Activated CD8-positive, alpha-beta T cell treated with anti-CD3 and anti-CD28 coated beads for 36 hours (primary cell): ENCODE results near the gene ATXN2L. TPM values are rescaled to one million over a fixed set of nuclear protein-coding genes. Genes with fewer than 3 reads are reported as not detected.

ENCODE experiments used
- ATAC-seq: fragments of 200-7000 bp; cut with Tn5 transposase; one replicate; pipeline ENCODE4 v1.10.0; 2021; ENCODE audit warnings: mild to moderate bottlenecking, moderate library complexity
- CTCF ChIA-PET: fragments of 350-600 bp; sonication (Branson Sonifier 250); formaldehyde crosslinking; loops from one replicate; lab custom pipeline; 2021; ENCODE audit warnings: antibody characterized with exemption; lab: Charles Lee
- POLR2A ChIA-PET: fragments of 350-600 bp; sonication (Branson Sonifier 250); formaldehyde crosslinking; loops from one replicate; lab custom pipeline; 2021; ENCODE audit warnings: antibody characterized with exemption; lab: Charles Lee
- DNase-seq: peaks from one replicate; pipeline ENCODE4 v3.0.0-alpha.2; 2020
- H3K27ac Mint-ChIP-seq: one replicate; pipeline ENCODE4 v1.8.0; 2021; ENCODE audit warnings: mild to moderate bottlenecking, mixed read lengths
- H3K27me3 Mint-ChIP-seq: one replicate; pipeline ENCODE4 v1.8.0; 2021; ENCODE audit warnings: mixed read lengths
- H3K36me3 Mint-ChIP-seq: one replicate; pipeline ENCODE4 v1.8.0; 2021; ENCODE audit warnings: low read depth, mixed read lengths
- H3K4me1 Mint-ChIP-seq: one replicate; pipeline ENCODE4 v1.8.0; 2021; ENCODE audit warnings: low read depth, mixed read lengths
- H3K4me3 Mint-ChIP-seq: one replicate; pipeline ENCODE4 v1.8.0; 2021; ENCODE audit warnings: mild to moderate bottlenecking, moderate library complexity, mixed read lengths
- H3K9me3 Mint-ChIP-seq: one replicate; pipeline ENCODE4 v1.8.0; 2021; ENCODE audit warnings: mixed read lengths
- intact Hi-C: fragments of 100-400 bp; cut with micrococcal nuclease; formaldehyde crosslinking; loops from one replicate; pipeline ENCODE4 v1.10.0; 2022
- total RNA-seq, 2 experiments: library from RNA; stranded (reverse); gene quantifications; one replicate each; pipeline ENCODE4 v1.2.3, GENCODE V29; 2021
- TF ChIP-seq, protein P1 (sequence below): fragments of 200-600 bp; IDR thresholded peaks from one replicate; pipeline ENCODE4 v1.8.0; 2022; ENCODE audit warnings: antibody characterized with exemption, mild to moderate bottlenecking

Gene ATXN2L
- total RNA-seq, 2 experiments from 2014 or later = 322 to 333 TPM

GRCh38 chr16:28845293-28845692 lies 22.5 kb downstream of the ATXN2L start:
- Mint-ChIP-seq H3K27ac (peak overlapping the region; percentile 98), H3K4me1 (peaks cover 20% of the 10 kb centered on the region), H3K27me3 (no peaks in the 10 kb centered on the region), H3K36me3 (peaks cover 44% of the 10 kb centered on the region), H3K9me3 (no peaks in the 10 kb centered on the region), H3K4me3 (peak overlapping the region; percentile 99)
- POLR2A ChIA-PET = interaction anchor here (0.6 to 14.3 kb wide), 9 partner anchors 14 to 1711 kb away, joined by 3 to 485 read pairs (median 4); partner anchors contain the start of genes ATXN2L, SGF29 and SH2B1
- TF ChIP-seq, protein P1, sequence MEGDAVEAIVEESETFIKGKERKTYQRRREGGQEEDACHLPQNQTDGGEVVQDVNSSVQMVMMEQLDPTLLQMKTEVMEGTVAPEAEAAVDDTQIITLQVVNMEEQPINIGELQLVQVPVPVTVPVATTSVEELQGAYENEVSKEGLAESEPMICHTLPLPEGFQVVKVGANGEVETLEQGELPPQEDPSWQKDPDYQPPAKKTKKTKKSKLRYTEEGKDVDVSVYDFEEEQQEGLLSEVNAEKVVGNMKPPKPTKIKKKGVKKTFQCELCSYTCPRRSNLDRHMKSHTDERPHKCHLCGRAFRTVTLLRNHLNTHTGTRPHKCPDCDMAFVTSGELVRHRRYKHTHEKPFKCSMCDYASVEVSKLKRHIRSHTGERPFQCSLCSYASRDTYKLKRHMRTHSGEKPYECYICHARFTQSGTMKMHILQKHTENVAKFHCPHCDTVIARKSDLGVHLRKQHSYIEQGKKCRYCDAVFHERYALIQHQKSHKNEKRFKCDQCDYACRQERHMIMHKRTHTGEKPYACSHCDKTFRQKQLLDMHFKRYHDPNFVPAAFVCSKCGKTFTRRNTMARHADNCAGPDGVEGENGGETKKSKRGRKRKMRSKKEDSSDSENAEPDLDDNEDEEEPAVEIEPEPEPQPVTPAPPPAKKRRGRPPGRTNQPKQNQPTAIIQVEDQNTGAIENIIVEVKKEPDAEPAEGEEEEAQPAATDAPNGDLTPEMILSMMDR = no peak
- intact Hi-C loops = loop anchor here (5.0 kb wide), 1 partner anchor 82 kb away; the partner anchor contains the start of gene RABEP2
- CTCF ChIA-PET = interaction anchor here (0.9 to 5.5 kb wide), 7 partner anchors 8 to 99 kb away, joined by 3 to 36 read pairs (median 5); partner anchors contain the start of gene SH2B1
- ATAC-seq = no peak
- DNase-seq = peak; percentile 68

- Mint-ChIP-seq H3K36me3 (peaks cover 44% of the 10 kb centered on the region), H3K4me1 (peaks cover 20% of the 10 kb centered on the region), H3K27ac (peak overlapping the region; percentile 98), H3K4me3 (peak overlapping the region; percentile 99), H3K9me3 (no peaks in the 10 kb centered on the region), H3K27me3 (no peaks in the 10 kb centered on the region)
- intact Hi-C loops = loop anchor here (1.0 to 5.0 kb wide), 2 partner anchors 21 to 82 kb away; partner anchors contain the start of gene RABEP2
- CTCF ChIA-PET = interaction anchor here (1.0 to 5.5 kb wide), 8 partner anchors 8 to 101 kb away, joined by 3 to 36 read pairs (median 4); partner anchors contain the start of gene SH2B1
- POLR2A ChIA-PET = interaction anchor here (1.0 to 14.3 kb wide), 7 partner anchors 9 to 90 kb away, joined by 3 to 485 read pairs (median 7); partner anchors contain the start of genes ATXN2L and SH2B1
- DNase-seq = peak; percentile 28
- no peak for ATAC-seq
- TF ChIP-seq, protein P1 = no peak
Observed at GRCh38 chr16:28845761-28846079, 22.9 kb downstream of the ATXN2L start.

GRCh38 chr16:28846080-28846932 lies 23.5 kb downstream of the ATXN2L start, which contains the start of gene TUFM:
TUFM (minus strand) TSS chr16:28846348; CDS start chr16:28846269, 79 bp downstream.
- peak within 1 kb of the TSS; percentile 99 for H3K4me3 Mint-ChIP-seq
- peaks cover 20% of the 10 kb centered on the region for H3K4me1 Mint-ChIP-seq
- CTCF ChIA-PET = interaction anchor here (0.7 to 5.5 kb wide), 17 partner anchors 9 to 139 kb away, joined by 3 to 36 read pairs (median 4); partner anchors contain the start of genes LAT, NFATC2IP and SH2B1
- no peaks in the 10 kb centered on the region for H3K9me3 Mint-ChIP-seq
- ATAC-seq = peak; percentile 95
- peak within 1 kb of the TSS; percentile 98 for H3K27ac Mint-ChIP-seq
- intact Hi-C loops = loop anchor here (1.0 to 5.0 kb wide), 2 partner anchors 22 to 81 kb away; partner anchors contain the start of gene RABEP2
- peak; percentile 98 for DNase-seq
- POLR2A ChIA-PET = interaction anchor here (0.7 to 14.3 kb wide), 14 partner anchors 8 to 128 kb away, joined by 3 to 485 read pairs (median 4); partner anchors contain the start of genes ATXN2L and SH2B1
- H3K36me3 Mint-ChIP-seq = peaks cover 42% of the 10 kb centered on the region
- TF ChIP-seq, protein P1 = peak; percentile 59
- no peaks in the 10 kb centered on the region for H3K27me3 Mint-ChIP-seq

DNA sequence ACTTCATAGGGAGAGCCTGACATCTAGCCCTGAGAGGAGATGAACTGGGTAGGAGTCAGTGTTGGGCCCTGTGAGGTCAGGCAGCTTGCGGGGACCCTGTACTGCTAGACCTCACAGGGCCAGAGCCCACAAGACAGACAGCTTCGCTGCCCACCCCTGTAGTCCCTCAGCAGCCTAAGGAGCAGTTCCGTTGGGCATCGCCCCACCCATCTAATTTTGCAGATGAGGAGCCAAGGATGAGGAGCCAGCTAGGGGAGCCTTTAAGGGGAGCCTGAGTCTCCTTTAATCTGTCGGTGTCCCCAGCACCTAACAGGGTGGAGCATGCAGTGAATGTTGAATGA lies 24.1 kb downstream of the ATXN2L start:
- Mint-ChIP-seq H3K27ac (peak overlapping the region; percentile 98), H3K4me1 (peaks cover 20% of the 10 kb centered on the region), H3K27me3 (no peaks in the 10 kb centered on the region), H3K36me3 (peaks cover 40% of the 10 kb centered on the region), H3K4me3 (peak overlapping the region; percentile 99), H3K9me3 (no peaks in the 10 kb centered on the region)
- ChIA-PET POLR2A (interaction anchor here (0.8 to 14.3 kb wide), 10 partner anchors 10 to 103 kb away, joined by 3 to 485 read pairs (median 4); partner anchors contain the start of genes ATXN2L, RABEP2 and SH2B1), CTCF (interaction anchor here (0.7 to 5.5 kb wide), 14 partner anchors 9 to 138 kb away, joined by 3 to 36 read pairs (median 4); partner anchors contain the start of genes LAT, NFATC2IP and SH2B1)
- ATAC-seq = peak; percentile 13
- peak; percentile 37 for DNase-seq
- TF ChIP-seq, protein P1 = no peak
- intact Hi-C loops = loop anchor here (1.0 to 5.0 kb wide), 2 partner anchors 23 to 80 kb away; partner anchors contain the start of gene RABEP2
